ENCODE data around the gene ANKRD52.

The ANKRD52 gene

GRCh38 chr12:56237552-56237951, 20.6 kb downstream of the ANKRD52 start:
- no peak for FAIRE-seq

- FAIRE-seq: no peak
These were observed 21.2 kb downstream of the ANKRD52 start for GRCh38 chr12:56236985-56237384.

- no peak for FAIRE-seq
These were observed 22.1 kb downstream of the ANKRD52 start for GRCh38 chr12:56236091-56236490.

GRCh38 chr12:56234746-56235436, 23.3 kb downstream of the ANKRD52 start:
- no peak for FAIRE-seq

GRCh38 chr12:56231184-56231582, 27.0 kb downstream of the ANKRD52 start:
- no peak for FAIRE-seq

- no peak for FAIRE-seq
These were observed 27.6 kb downstream of the ANKRD52 start for GRCh38 chr12:56230432-56231183.

- no peak for FAIRE-seq
These were observed 28.2 kb downstream of the ANKRD52 start, which contains the start of gene SLC39A5 for GRCh38 chr12:56229916-56230431. SLC39A5 (plus strand) TSS chr12:56230051; CDS start chr12:56231275, 1,224 bp downstream.

GRCh38 chr12:56229082-56229481, 29.1 kb downstream of the ANKRD52 start:
- FAIRE-seq: no peak

- FAIRE-seq: no peak
These were observed 33.2 kb downstream of the ANKRD52 start for GRCh38 chr12:56224954-56225353.

- FAIRE-seq: peak; percentile 94
These were observed 34.0 kb downstream of the ANKRD52 start, which contains the start of gene NABP2 for GRCh38 chr12:56224102-56224701. NABP2 (plus strand) TSS chr12:56224342; CDS start chr12:56224857, 515 bp downstream.

- FAIRE-seq: no peak
These were observed 34.5 kb downstream of the ANKRD52 start for GRCh38 chr12:56223571-56224101.

- FAIRE-seq: no peak
These were observed 35.7 kb downstream of the ANKRD52 start for GRCh38 chr12:56222531-56222895.

GRCh38 chr12:56221757-56222530, 36.2 kb downstream of the ANKRD52 start, which contains the start of gene RNF41:
RNF41 (minus strand) TSS chr12:56221922; CDS start chr12:56214047, 7,875 bp downstream.
- peak; percentile 88 for FAIRE-seq

- FAIRE-seq: no peak
These were observed 36.9 kb downstream of the ANKRD52 start for GRCh38 chr12:56221232-56221756.

GRCh38 chr12:56220611-56221231, 37.5 kb downstream of the ANKRD52 start:
- no peak for FAIRE-seq

- FAIRE-seq: no peak
These were observed 38.3 kb downstream of the ANKRD52 start for GRCh38 chr12:56219840-56220239.

- no peak for FAIRE-seq
These were observed 41.7 kb downstream of the ANKRD52 start for GRCh38 chr12:56216461-56216860.

GRCh38 chr12:56213878-56214277, 44.3 kb downstream of the ANKRD52 start:
- FAIRE-seq: no peak

- no peak for FAIRE-seq
These were observed 45.8 kb downstream of the ANKRD52 start for GRCh38 chr12:56212361-56212760.

GRCh38 chr12:56208006-56208405, 50.2 kb downstream of the ANKRD52 start:
- no peak for FAIRE-seq

GRCh38 chr12:56206452-56207166, 51.6 kb downstream of the ANKRD52 start:
- no peak for FAIRE-seq
